22Rv1 (cell line): ENCODE measurements around the gene LRRC27.

Experiments
- CTCF ChIP-seq: fragments of 450-650 bp; IDR thresholded peaks from 2 replicates; pipeline ENCODE4 v1.5.1; 2017; ENCODE audit warnings: mild to moderate bottlenecking
- ZFX ChIP-seq: fragments of 450-650 bp; IDR thresholded peaks from 2 replicates; pipeline ENCODE4 v1.6.1; 2017; ENCODE audit warnings: antibody characterized with exemption, borderline replicate concordance

DNA sequence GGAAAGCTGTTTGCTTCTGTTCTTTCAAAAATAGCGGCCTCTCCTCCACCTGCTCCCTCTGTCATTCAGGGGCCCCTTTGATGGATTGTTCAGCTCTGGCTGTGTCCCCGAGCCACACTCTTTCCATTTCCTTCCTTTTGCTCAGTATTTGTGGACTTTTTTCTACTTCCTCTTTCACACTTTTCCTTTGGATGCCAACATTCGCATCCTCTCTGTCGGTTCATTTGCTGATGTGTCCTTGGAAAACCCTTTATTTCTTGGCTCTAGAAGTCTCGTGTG, 53.3 kb downstream of the LRRC27 start:
- TF ChIP-seq CTCF (no peak), ZFX (no peak)
